Fibroblast of upper back skin (primary cell): Measurements from ENCODE around the gene AKT3.

ENCODE experiments used
- DNase-seq: peaks from one replicate; pipeline ENCODE4 v3.0.0-alpha.2; 2013

Gene AKT3

DNA sequence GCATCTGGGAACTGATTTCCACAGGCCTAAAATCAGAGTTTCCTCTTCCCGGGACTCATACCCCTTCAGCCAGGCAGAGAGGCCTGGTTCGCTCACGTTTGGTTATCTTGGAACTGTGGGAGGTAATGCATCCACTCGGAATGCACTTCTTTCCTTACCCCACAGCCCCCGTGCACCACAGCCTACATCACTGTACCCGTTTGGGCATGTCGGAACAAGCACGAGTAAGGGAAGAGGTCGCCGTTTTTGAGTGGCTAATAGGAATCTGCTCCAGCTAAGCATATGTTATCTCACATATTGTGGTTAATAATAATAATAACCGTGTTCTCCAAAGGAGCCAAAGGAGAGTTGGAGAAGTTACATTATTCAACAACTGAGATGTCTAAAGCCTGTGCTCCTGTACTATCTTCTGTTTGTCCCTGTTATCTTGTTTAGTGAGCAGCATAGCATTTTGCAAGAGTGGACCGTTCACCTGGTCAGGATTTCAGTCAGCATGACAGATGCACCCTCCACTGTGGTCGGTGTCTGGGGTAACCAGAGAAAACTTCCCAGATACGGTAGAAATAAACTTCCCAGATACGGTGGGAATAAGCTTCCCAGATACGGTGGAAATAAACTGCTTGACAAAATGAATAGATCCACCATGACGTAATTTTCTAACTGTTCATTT is 395.6 kb downstream of the AKT3 start:
- DNase-seq: no peak

DNA sequence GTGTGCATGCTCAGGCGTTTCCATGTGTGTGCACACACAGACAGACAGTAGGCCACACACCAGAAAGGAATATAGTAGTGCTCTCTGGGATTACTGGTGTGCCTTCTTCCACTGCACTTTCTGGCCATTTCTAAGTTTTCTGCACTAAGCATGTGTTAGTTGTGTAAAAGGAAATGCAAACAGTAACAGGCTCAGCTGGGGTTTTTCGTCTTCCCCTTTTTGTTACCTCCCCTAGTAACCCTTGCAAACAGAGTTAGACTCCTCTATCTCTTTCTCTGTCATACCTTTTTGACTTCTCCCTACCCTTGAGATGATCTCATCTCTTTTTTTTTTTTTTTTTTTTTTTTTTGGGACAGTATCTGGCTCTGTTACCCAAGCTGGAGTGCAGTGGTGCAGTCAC is 398.0 kb downstream of the AKT3 start:
- DNase-seq: no peak

DNA sequence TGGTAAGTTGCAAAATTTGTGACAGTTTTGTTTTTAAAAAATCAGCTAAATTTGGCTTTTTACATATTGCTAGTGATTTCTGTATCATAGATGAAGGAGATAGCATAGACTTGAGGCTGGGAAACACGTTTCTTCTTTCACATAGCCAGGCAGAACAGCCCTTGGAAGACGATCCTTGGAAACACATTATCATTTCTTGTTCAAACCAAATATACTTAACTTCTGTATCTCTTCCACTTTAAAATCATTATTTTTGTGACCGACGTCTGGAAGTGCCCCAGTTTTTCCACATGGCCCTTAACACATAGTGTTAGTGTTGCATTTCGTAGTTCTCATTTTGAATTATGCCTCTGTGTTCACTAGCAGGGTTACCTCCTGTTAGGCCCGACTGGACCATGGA is 400.7 kb downstream of the AKT3 start:
- no peak for DNase-seq

DNA sequence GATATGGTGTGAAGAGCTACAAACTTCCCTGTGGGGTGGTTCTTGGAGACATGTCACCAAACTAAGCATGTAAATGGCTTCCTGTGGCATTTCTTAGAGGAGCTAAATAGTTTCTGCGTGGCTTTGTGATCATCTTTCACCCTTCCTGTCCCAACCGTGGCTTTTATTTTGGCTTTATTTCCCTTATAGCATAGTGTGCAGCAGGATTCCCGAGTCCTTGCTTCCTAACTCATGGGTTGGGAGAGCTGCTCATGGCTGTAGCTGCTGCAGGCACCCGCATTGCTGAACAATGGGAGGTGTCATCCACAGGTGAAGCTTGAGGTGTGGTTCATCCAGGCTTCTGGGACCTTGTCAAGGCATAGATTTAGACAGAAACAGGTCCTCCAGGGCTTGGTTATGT is 402.2 kb downstream of the AKT3 start:
- no peak for DNase-seq

DNA sequence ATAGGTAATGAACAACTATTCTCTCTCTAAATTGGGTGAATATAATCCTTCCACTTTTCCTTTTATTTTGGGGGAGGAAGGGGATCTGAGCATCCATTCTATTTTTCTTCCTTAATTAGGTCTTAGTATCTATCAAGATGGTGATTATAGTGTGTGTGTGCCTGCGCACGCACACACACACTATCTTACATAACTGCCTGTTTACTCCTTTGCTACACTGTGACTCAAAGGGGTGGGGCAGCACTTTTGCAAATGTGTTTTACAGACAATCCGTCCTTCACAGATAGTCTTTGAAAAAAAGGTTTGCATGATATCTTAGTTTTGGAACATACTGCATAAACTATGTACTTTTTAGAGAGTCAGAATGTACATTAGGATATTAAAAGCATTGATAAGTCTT is 402.7 kb downstream of the AKT3 start:
- DNase-seq: peak; percentile 23

DNA sequence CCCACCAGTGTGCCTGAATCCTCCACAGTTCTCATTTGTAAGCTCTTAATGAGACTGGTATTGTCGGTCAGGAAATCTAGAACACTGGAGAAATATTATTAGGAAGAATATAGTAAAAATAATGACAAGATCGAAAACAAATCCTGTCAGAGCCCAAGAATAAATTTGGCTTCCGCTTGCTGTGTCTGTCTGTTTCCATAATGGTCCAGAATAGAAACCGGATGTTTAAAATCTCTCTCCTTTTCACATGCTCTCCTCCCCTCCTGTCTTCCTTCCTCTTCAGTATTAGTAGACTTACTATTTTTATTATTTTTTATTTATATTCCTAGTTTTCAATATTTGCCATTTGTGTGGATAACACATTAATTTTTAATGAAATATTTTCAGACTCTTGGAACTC is 406.5 kb downstream of the AKT3 start:
- no peak for DNase-seq

DNA sequence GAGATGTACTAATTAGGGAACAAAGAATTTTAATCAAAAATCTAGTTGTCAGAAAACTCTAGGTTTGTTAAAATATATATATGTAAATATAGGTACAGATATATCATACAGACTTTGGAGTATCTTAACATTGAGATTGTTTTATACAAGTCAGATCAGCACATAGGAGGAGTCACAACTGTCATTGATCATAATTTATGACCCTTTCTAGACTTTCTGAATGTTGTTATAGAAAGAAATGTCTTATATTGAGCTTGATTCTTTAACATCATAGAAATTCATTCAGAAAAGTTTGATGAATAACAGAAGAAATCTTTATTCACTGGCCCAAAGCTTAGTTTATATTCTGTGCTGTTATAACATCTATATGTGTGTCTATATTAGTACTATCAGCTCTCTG is 408.4 kb downstream of the AKT3 start:
- no peak for DNase-seq

DNA sequence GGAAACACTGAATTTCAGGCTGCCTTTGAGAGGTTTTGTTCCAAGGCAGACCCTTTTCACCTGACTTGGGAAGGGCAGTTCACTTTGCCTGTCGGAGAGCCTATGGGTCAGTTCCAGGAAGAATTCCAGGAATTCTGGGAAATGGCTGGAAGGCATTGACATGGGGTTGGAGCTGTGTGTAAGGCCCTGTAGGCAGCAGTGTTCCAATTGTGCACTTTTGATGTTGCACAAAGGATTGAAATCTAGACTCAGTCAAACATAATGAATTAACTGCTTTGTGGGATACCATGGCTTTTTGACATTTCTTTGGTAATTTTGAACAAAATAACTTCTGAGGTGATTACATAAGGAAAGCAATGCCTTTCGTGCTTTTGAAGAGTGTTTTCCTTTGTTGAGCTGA is 409.6 kb downstream of the AKT3 start:
- DNase-seq: no peak

DNA sequence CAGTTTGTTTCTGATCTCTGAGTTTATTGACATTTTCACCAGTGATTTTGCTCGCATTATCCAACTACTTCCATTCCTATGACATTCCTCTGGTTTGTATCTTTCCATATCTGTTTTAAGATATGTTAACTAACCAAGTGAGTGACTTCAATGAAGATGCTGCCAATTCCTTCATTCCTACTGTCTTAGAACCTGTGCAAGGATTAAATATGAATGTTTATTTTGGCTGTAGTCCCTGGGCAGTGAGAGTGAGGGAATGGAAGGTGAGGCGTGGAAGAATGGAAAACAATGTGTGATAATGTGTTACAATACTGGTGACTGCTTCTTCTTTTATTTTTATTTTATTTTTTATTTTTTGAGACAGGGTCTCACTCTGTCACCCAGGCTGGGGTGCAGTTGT is 411.2 kb downstream of the AKT3 start:
- peak; percentile 43 for DNase-seq
